Gastroesophageal sphincter (tissue), 4 donors: ENCODE measurements around the gene DYNC1LI1. TPM values are rescaled to one million over a fixed set of nuclear protein-coding genes. Genes with fewer than 3 reads are reported as not detected.

Experiments used
- ATAC-seq: fragments of 150-250 bp; one replicate; pipeline ENCODE4 v1.9.1; 2016; ENCODE audit warnings: mild to moderate bottlenecking, moderate library complexity
- H3K27ac ChIP-seq, 4 donors: fragments of 200-600 bp; sonication (generic) in 3 of 4; 1 replicate in 3 of 4; 2 replicates in 1 of 4; pipeline ENCODE4 v1.5.1; 2016 to 2019
- H3K27me3 ChIP-seq: fragments of 200-600 bp; sonication (generic); one replicate; pipeline ENCODE4 v1.5.1; 2019
- H3K36me3 ChIP-seq, 2 donors: fragments of 200-600 bp; sonication (generic); one replicate each; pipeline ENCODE4 v1.5.1; 2019; ENCODE audit warnings: control low read depth in 1 of 2
- H3K4me1 ChIP-seq, 3 donors: fragments of 200-600 bp; sonication (generic); 1 replicate in 2 of 3; 2 replicates in 1 of 3; pipeline ENCODE4 v1.5.1; 2016 to 2019; ENCODE audit warnings: control low read depth in 2 of 3
- H3K4me3 ChIP-seq, 2 donors: fragments of 200-600 bp; sonication (generic); one replicate each; pipeline ENCODE4 v1.5.1; 2019; ENCODE audit warnings: mild to moderate bottlenecking in 1 of 2, moderate library complexity in 1 of 2
- H3K9me3 ChIP-seq, 3 donors: fragments of 200-600 bp; sonication (generic); one replicate each; pipeline ENCODE4 v1.5.1; 2017 to 2019; ENCODE audit warnings: control low read depth in 2 of 3
- EP300 ChIP-seq: sonication (generic); formaldehyde crosslinking; IDR thresholded peaks from one replicate; pipeline ENCODE4 v1.6.1; 2017; ENCODE audit warnings: antibody characterized with exemption, mild to moderate bottlenecking
- POLR2A ChIP-seq, 2 donors: fragments of 450-650 bp; IDR thresholded peaks; one replicate each; pipeline ENCODE4 v1.6.1; 2017; ENCODE audit warnings: antibody characterized with exemption in 2 of 2, mild to moderate bottlenecking in 2 of 2, moderate library complexity in 1 of 2
- POLR2AphosphoS5 ChIP-seq: sonication (generic); formaldehyde crosslinking; IDR thresholded peaks from one replicate; pipeline ENCODE4 v1.6.1; 2017; ENCODE audit warnings: antibody characterized with exemption
- WGBS, 2 donors: methylation state at CpG; one replicate each; pipeline ENCODE4 v1.1.5; 2018; ENCODE audit warnings: low coverage in 1 of 2; 5-methylcytosine and 5-hydroxymethylcytosine counted together
- total RNA-seq, 4 donors: library from RNA; depleted of rRNA; stranded (reverse); fragments of >200 nt; gene quantifications; one replicate each; pipeline ENCODE4 v1.1.0, GENCODE V29; 2016
- TF ChIP-seq, protein P1 (sequence below), 4 experiments: fragments of 200-600 bp in 2 of 4; fragments of 450-650 bp in 2 of 4; sonication (generic) in 1 of 4; IDR thresholded peaks; one replicate each; pipeline ENCODE4 v1.5.1; 2017 to 2019; ENCODE audit warnings: antibody characterized with exemption in 4 of 4, mild to moderate bottlenecking in 2 of 4, moderate library complexity in 2 of 4

The DYNC1LI1 gene
- total RNA-seq, 4 donors from 2014 or later = 29.1 to 75.6 (median 36.3) TPM

DNA sequence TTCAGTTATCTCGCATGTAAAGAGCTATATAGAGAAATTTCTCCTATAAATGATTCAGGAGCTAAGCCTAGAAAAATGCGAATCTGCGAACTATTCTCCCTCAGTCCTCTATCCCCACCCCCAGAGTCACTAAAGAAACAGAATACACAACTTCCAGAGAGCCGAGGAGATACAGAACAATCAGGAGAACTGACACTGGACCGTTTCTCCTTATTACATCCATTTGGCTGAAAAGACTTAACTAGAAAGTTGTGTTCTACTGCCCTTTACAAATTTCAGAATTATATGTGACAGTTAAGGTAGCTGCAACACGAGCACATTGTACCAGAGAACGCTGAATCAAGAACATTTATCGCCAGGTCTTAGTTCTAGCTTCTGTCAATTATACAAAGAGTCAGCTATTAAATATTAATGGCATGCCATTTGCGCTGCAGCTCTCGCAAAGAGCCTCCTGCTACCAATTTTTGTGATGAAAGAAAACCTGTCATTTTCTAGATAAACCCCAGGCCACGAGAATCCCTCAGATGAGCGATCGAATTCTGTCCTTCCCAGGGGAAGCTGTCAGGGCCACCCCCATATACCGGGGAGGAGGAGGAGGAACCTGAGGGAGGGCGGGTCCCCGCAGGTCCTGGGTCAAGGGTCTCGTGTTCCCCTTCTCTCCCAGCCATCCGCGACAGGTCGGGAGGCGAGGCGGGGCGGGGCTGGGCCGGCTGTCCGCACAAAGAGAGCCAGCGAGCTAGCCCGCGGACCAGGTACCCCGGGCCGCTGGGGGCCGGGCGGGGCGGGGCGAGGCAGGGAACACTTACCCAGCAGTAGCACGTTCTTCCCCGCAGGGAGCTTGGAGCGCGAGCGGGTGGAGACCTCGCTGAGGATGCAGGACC is 878 bp downstream of the DYNC1LI1 start:
- Histone ChIP-seq H3K4me1 (peaks cover 0 to 44% (median 4%) of the 10 kb centered on the region in 3 donors), H3K27me3 (no peaks in the 10 kb centered on the region), H3K9me3 (no peaks in the 10 kb centered on the region), H3K27ac (peak overlapping the region; percentile 82 to 98 (median 96)), H3K4me3 (peak overlapping the region; percentile 68 to 94), H3K36me3 (peaks cover 0 to 9% of the 10 kb centered on the region in 2 donors)
- TF ChIP-seq, protein P1, sequence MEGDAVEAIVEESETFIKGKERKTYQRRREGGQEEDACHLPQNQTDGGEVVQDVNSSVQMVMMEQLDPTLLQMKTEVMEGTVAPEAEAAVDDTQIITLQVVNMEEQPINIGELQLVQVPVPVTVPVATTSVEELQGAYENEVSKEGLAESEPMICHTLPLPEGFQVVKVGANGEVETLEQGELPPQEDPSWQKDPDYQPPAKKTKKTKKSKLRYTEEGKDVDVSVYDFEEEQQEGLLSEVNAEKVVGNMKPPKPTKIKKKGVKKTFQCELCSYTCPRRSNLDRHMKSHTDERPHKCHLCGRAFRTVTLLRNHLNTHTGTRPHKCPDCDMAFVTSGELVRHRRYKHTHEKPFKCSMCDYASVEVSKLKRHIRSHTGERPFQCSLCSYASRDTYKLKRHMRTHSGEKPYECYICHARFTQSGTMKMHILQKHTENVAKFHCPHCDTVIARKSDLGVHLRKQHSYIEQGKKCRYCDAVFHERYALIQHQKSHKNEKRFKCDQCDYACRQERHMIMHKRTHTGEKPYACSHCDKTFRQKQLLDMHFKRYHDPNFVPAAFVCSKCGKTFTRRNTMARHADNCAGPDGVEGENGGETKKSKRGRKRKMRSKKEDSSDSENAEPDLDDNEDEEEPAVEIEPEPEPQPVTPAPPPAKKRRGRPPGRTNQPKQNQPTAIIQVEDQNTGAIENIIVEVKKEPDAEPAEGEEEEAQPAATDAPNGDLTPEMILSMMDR (IDR thresholded peaks at IDR 0.05) = no peak
- peak; percentile 4 for TF ChIP-seq POLR2AphosphoS5
- TF ChIP-seq EP300 = no peak
- no peak for TF ChIP-seq POLR2A (IDR thresholded peaks at IDR 0.05)
- peak; percentile 55 for ATAC-seq
- 0 to 1% methylated on average over 11 to 14 of the region's 40 CpGs for WGBS, 2 donors

DNA sequence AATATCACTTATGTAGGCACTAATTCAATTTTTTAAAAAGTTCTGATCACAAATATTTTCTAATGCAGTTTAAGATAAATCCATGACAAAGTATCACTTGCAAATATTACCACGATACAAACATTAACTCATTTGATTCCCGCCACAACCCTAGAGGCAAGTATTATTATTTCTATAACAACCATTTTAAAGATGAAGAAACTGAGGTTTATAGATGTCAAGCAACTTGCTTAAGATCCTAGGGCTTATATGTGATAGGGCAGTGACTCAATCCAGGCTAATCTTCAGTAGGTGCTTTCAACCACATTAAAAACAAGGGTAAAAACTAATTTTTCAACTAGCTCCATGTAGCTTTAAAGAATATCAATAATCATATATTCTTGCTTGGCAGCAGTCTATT is 1.7 kb downstream of the DYNC1LI1 start:
- H3K27ac ChIP-seq = peak overlapping the region in 1 of 4 donors; percentile 98
- 75 to 100% methylated on average over 2 of the region's 2 CpGs for WGBS, 2 donors
- TF ChIP-seq POLR2A (IDR thresholded peaks at IDR 0.05) = no peak
- TF ChIP-seq, protein P1 (IDR thresholded peaks at IDR 0.05) = no peak

DNA sequence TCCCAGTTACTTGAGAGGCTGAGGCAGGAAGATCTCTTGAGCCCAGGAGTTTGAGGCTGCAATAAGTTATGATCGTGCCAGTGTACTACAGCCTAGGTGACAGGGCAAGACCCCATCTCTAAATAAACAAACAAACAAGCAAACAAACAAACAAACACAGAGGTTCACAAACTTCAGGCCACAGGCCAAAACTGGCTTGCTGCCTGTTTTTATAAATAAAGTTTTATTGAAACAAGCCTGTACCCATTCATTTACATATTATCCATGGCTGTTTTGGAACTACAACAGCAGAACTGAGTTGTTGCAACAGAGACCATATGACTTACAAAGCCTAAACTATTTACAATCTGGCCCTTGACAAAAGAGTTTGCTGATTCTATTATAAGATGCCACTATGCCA is 6.5 kb downstream of the DYNC1LI1 start:
- Histone ChIP-seq H3K27me3 (no peaks in the 10 kb centered on the region), H3K36me3 (peaks cover 0 to 9% of the 10 kb centered on the region in 2 donors), H3K4me3 (no peak overlapping the region), H3K9me3 (no peaks in the 10 kb centered on the region), H3K4me1 (peaks cover 0 to 41% (median 0%) of the 10 kb centered on the region in 3 donors), H3K27ac (no peak overlapping the region)
- 94 to 100% methylated on average over 1 of the region's 1 CpG for WGBS, 2 donors
- no peak for ATAC-seq
- no peak for TF ChIP-seq POLR2AphosphoS5
- no peak for TF ChIP-seq POLR2A (IDR thresholded peaks at IDR 0.05)
- TF ChIP-seq, protein P1 (IDR thresholded peaks at IDR 0.05) = no peak
- TF ChIP-seq EP300 = no peak

More for the DNA sequence above, 1.7 kb downstream of the DYNC1LI1 start:
- ATAC-seq = no peak
- peaks cover 0 to 44% (median 4%) of the 10 kb centered on the region in 3 donors for H3K4me1 ChIP-seq
- peaks cover 0 to 9% of the 10 kb centered on the region in 2 donors for H3K36me3 ChIP-seq
- H3K27me3 ChIP-seq = no peaks in the 10 kb centered on the region
- H3K9me3 ChIP-seq = no peaks in the 10 kb centered on the region
- peak overlapping the region in 1 of 2 donors; percentile 94 for H3K4me3 ChIP-seq

DNA sequence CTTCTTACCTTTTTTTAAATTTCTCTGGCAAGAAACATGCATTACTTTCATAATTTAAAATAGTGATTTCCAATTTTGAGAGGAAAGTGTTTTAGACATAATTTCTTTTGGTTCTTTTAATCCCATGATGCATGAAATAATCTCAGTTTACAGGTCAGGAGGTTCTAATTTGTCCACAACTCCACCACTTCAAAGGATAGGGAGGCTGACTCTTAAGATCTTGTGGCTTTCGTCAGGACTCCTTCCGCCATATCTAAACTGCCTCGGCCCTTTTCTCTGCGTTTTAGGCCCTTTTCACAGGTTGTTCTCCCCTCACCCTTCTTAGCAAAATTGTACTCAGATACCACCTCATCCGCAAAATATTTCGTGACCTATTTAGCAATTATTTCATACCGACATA is 8.0 kb downstream of the DYNC1LI1 start:
- no peak for ATAC-seq

More for the DNA sequence above, 8.0 kb downstream of the DYNC1LI1 start:
- no peak for TF ChIP-seq EP300
- no peak for TF ChIP-seq POLR2A (IDR thresholded peaks at IDR 0.05)
- no peak for TF ChIP-seq POLR2AphosphoS5
- TF ChIP-seq, protein P1 (IDR thresholded peaks at IDR 0.05) = no peak
- H3K27me3 ChIP-seq = no peaks in the 10 kb centered on the region
- H3K4me3 ChIP-seq = no peak overlapping the region
- 96 to 99% methylated on average over 7 of the region's 7 CpGs for WGBS, 2 donors
- H3K4me1 ChIP-seq = peaks cover 0 to 31% (median 0%) of the 10 kb centered on the region in 3 donors
- peaks cover 0 to 9% of the 10 kb centered on the region in 2 donors for H3K36me3 ChIP-seq
- no peaks in the 10 kb centered on the region for H3K9me3 ChIP-seq
- no peak overlapping the region for H3K27ac ChIP-seq
